T-helper 2 cell treated with Interferon-gamma antibody and Interleukin-4, amounts not matched to agents 100 ng/mL and 5 ng/mL, for 36 hours (primary cell): ENCODE data around the gene XYLT2. TPM values are rescaled to one million over a fixed set of nuclear protein-coding genes. Genes with fewer than 3 reads are reported as not detected.
"Not testable (repeated sequence)": the region's sequence is repeated elsewhere in the genome, so short reads cannot be mapped to it uniquely, and the experiment has no call there.

ENCODE experiments used
- intact Hi-C: fragments of 100-400 bp; cut with micrococcal nuclease; formaldehyde crosslinking; loops from one replicate; pipeline ENCODE4 v1.15.1; 2023
- total RNA-seq: library from RNA; stranded (reverse); gene quantifications from 2 replicates; pipeline ENCODE4 v1.2.3, GENCODE V29; 2022

XYLT2 gene
- 34.3 and 35.9 TPM in 2 replicates for total RNA-seq

GRCh38 chr17:50345432-50346312, at the start of gene XYLT2:
Gene XYLT2, plus strand, starts transcription at chr17:50346126. Its CDS starts 15 bp downstream, at chr17:50346141.
- intact Hi-C loops: loop anchor here (5.0 kb wide), 1 partner anchor 143 kb away; the partner anchor contains the start of gene COL1A1

GRCh38 chr17:50297407-50297865, 48.5 kb upstream of the XYLT2 start:
- intact Hi-C loops: loop anchor here (1.0 kb wide), 3 partner anchors 24 to 202 kb away; partner anchors contain the start of gene PDK2

DNA sequence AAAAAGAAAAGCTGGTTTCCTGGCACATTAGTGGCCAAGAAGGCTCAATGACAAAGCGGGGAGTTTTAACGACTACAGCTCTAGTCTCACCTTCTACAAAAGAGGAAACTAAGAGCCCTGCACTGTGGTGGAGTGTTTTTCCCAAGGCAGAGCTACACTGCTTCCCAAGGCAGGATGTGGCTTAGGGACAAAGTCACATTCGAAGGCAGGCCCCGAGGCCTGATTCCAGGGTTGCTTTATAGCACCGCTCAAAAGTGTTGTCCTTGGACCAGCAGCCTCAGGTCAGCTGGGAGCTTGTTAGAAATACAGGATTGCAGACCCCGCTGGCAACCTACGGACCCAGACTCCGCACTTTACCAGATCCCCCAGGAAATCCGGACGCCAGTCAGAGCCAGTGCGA, 47.9 kb upstream of the XYLT2 start:
- intact Hi-C loops: no loop called here

GRCh38 chr17:50299776-50300175, 46.1 kb upstream of the XYLT2 start:
- intact Hi-C loops: no loop called here

DNA sequence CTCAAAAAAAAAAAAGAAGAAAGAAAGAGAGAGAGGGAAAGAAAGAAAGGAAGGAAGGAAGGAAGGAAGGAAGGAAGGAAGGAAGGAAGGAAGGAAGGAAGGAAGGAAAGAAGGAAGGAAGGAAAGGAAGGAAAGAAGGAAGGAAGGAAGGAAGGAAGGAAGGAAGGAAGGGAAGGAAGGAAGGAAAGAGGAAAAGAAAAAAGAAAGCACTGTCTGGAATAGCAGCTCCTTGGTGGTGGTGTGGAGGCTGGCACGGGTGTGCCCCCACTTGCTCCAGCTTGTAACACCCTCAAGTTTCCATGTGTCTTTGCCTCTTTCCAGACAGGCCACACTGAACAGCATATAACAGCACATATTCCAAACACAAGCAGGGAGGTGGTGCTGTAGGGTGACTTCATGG, 45.1 kb upstream of the XYLT2 start:
- intact Hi-C loops: not testable (repeated sequence)

- intact Hi-C loops: no loop called here
These were observed 43.9 kb upstream of the XYLT2 start for GRCh38 chr17:50301891-50302584.

DNA sequence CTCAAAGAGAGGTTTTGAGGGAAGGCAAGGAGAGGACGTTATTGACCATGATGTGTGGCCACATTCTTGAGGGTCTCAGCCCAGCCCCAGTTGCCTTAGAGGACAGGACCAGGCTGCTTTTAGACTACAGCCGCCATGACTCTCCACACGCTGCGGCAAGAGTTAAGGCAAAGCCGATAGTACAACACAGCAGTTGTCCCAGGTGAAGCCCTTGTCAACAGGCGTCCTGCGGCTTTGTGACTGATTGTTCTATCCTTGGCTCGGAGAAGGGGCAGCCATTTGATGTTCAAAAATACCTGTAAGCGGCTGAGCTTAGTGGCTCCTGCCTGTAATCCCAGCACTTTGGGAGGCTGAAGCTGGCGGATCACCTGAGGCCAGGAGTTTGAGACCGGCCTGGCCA, 42.9 kb upstream of the XYLT2 start:
- intact Hi-C loops: no loop called here

DNA sequence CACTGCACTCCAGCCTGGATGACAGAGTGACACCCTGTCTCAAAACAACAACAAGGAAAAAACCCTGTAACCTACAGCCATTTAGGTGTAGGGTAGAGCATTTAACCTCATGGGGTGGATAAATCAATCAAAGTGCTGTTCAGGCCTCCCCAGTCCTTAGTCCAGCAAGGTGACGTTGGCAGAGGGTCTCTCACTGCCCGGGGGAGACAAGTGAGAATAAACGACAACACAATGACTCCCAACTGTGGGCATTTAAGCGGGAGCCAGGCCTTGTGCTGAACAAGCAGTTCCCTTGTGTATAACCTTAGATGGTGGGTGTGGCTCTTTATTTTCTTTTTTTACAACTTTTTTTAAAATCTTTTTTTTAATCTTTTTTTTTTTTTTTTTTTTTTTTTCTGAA, 42.3 kb upstream of the XYLT2 start:
- intact Hi-C loops: no loop called here

DNA sequence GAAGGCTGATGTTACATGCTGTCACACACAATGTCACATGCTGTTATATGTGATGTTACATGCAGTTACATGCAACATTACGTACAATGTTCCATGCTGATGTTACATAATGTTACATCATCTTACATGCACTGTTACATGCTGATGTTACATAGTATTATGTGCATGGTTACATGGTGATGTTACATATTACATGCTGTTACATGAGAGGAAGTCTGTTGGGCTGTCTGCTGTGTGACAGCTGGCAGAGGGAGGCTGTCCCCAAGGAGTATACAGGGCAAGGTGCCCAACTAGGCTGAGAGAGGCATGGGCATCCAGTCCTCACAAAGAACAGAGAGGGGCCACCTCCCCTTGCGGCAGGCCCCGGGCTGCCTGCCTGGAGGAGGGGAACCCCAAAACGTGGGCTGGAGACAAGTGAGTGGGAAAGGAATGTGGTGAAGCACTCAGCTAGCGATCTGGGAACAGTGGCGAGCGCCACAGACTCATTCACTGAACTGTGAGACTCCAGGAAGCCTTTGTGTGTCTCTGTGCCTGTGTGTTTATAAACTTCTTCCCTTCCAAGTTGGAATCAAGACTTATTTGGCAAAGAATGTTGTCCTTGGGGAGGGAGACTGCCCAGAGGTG, 41.0 kb upstream of the XYLT2 start:
- intact Hi-C loops: no loop called here

- intact Hi-C loops: no loop called here
These were observed 38.3 kb upstream of the XYLT2 start for GRCh38 chr17:50307654-50308053.

GRCh38 chr17:50308666-50309065, 37.3 kb upstream of the XYLT2 start:
- intact Hi-C loops: no loop called here

DNA sequence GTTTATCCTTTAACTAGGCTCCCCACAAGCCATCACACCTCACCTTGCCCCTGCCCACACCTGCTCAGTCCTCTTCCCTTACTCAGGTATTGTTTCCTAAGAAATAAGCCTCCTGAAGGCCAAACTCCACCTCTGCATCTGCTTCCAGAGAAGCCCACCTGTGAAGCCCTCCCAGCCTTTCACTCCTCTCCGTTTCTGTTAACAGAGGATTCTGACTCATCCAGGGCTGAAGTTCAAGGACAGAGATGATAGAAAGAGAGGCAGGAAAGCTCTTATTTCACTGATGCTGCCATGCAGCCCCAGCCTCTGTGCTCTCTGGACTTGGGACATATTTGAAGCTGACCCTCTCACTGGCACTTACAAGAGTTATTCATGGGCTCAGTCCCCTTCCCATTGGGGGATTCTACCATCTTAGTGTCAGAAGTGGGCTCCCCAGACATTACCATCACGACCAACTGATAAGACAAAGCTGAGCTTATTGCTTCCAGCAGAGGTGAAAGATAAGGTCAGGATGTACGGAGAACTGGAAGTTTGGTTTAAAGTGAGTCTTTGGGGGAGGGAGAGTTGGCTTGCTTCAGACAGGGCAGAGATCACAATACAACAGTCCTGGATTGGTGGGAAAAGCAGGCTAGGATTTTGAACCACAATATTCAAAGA, 35.3 kb upstream of the XYLT2 start:
- intact Hi-C loops: no loop called here

DNA sequence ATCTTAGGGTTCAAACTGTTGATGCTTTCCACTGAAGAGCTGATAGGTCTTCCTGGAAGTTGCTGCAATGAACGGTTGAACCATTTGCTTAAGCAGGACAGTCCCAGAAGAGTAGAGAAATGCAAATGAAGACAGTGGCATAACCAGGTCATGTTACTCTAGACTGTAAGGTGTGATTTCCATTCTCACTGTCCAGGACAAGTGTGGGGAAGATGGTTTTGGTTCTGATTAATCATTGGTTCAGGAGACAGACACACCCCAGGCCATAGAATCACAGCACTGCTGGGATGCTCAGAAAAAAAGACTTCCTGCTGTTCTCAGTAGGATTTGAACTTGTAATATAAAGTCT, 34.8 kb upstream of the XYLT2 start:
- intact Hi-C loops: no loop called here

DNA sequence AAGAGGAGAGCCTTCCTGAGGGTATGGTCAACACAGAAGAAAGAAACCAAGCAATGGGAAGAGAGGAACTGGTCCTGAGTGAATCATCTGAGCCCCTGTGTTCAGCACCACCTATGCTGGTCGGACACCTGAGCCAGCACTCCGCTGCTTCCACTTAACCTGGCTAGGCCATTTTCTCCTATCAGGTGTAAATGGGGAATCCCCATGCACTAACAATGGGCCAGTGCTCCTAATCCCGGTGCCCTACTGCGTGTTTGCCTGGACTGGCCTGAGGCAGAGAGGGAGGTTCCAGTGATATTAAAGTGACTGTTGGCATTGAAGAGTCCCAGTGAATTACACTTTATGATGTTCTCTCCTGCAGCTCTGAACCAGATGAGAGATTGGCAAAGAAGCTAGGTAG, 34.4 kb upstream of the XYLT2 start:
- intact Hi-C loops: no loop called here

GRCh38 chr17:50312308-50312707, 33.6 kb upstream of the XYLT2 start:
- intact Hi-C loops: no loop called here

DNA sequence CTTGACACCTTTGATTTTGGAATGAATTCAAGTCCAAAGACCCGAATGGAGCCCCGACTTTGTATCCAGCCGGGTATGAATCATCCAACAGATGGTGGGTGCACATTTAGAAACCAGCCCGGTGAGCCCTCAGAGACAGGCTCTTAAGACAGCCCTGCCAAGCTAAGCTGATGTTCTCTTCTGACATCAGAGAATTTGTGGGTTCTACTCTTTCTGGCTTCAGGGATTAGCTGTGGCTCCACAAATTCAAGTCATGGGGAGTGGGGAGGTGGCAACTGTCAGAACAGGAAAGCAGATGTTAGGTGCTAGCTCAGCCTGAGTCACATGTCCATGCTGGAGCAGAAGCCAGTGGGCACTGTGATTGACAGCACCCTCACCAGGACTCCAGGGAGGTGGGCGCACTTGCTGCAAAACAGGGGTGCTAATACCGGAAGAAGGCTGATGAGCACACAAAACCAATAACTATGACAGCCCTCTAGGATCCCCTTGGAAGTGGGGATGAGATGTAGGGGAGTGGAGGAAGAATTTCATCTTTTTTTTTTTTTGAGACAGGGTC, 31.4 kb upstream of the XYLT2 start:
- intact Hi-C loops: no loop called here

GRCh38 chr17:50316016-50316587, 29.8 kb upstream of the XYLT2 start:
- intact Hi-C loops: no loop called here

DNA sequence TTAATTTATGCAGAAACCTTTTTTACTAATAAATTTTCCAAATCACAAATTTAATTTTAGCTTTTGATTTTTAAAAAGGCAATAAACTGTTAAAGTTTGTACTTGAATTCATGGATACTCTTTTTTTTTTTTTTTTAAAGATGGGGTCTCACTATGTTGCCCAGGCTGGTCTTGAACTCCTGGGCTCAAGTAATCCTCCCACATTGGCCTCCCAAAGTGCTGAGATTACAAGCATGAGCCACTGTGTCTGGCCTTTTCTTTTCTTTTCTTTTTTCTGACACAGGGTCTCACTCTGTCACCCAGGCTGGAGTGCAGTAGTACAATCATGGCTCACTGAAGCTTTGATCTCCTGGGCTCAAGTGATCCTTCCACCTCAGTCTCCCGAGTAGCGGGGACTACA, 29.3 kb upstream of the XYLT2 start:
- intact Hi-C loops: not testable (repeated sequence)

GRCh38 chr17:50317121-50317520, 28.8 kb upstream of the XYLT2 start:
- intact Hi-C loops: no loop called here

DNA sequence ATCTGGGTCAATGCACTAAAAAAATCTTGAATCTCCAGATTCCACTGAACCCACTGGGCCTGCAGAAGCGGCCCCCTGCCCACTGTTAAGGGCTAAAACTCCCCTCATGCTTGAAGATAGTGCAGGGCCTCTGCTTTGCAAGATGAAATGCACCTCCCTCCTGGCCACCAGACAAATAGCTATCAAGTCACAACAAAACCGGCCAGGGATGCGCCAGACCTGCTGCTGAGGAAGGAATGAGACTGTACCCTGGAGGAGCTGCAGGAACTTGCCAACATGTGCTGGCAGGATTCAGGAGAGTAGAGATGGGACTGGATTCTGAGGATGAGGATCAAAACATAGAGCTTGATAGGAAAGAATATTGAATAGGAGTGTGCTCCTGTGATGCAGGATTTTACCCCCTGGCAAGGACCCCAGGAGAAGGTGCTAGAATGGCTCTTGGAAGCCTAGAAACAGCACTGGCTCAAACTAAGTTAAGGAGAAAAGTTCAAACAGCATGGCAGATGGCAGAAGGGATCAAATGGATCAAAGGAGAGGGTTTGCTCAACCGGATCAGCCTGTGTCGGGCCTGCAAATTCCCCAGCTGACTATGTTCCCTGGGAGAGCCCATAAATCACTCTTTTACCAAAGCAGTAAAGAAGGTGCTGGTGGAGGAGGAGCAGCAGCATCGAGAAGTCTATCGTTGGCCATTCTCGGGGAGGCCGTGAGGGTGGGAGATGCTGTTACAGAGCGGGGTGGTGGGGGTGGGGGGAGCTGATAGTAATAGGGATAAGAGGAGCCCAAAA, 27.2 kb upstream of the XYLT2 start:
- intact Hi-C loops: no loop called here
